SK-N-MC (cell line): ENCODE measurements around the gene JMJD1C.

ENCODE experiments used
- EZH2 ChIP-seq: fragments of 200-600 bp; sonication (generic); IDR thresholded peaks from one replicate; pipeline ENCODE4 v1.6.1; 2017; ENCODE audit warnings: antibody characterized with exemption
- FOXP2 ChIP-seq: optimal IDR thresholded peaks from 2 replicates; pipeline ENCODE3; 2011; ENCODE audit warnings: mild to moderate bottlenecking, moderate library complexity; ENCODE audit not compliant: insufficient read depth; ENCODE audit errors: extremely low read length, control extremely low read depth
- POLR2AphosphoS5 ChIP-seq: IDR thresholded peaks from 2 replicates; pipeline ENCODE4 v1.6.1; 2012; ENCODE audit warnings: mild to moderate bottlenecking, low read depth, low read length, borderline replicate concordance

- TF ChIP-seq POLR2AphosphoS5 (no peak), EZH2 (no peak), FOXP2 (no peak)
Observed at GRCh38 chr10:63430091-63430998, 35.4 kb downstream of the JMJD1C start.
